ENCODE results near the gene PPFIA3. TPM values are rescaled to one million over a fixed set of nuclear protein-coding genes. Genes with fewer than 3 reads are reported as not detected.

The PPFIA3 gene
- total and polyA plus RNA-seq, 2 of the 8 experiments (the other 6 are each of a cell fraction or from before 2014, with no cell fraction given), result 15.9 to 25.3 TPM

- TF ChIP-seq JUND (IDR thresholded peaks at IDR 0.05; ENCODE audit: low read length), result no peak
- no peak for TF ChIP-seq RNF2 (IDR thresholded peaks at IDR 0.05; ENCODE audit: borderline replicate concordance, low read depth, low read length, missing control alignments, poor library complexity, severe bottlenecking)
- TF ChIP-seq, protein P1, sequence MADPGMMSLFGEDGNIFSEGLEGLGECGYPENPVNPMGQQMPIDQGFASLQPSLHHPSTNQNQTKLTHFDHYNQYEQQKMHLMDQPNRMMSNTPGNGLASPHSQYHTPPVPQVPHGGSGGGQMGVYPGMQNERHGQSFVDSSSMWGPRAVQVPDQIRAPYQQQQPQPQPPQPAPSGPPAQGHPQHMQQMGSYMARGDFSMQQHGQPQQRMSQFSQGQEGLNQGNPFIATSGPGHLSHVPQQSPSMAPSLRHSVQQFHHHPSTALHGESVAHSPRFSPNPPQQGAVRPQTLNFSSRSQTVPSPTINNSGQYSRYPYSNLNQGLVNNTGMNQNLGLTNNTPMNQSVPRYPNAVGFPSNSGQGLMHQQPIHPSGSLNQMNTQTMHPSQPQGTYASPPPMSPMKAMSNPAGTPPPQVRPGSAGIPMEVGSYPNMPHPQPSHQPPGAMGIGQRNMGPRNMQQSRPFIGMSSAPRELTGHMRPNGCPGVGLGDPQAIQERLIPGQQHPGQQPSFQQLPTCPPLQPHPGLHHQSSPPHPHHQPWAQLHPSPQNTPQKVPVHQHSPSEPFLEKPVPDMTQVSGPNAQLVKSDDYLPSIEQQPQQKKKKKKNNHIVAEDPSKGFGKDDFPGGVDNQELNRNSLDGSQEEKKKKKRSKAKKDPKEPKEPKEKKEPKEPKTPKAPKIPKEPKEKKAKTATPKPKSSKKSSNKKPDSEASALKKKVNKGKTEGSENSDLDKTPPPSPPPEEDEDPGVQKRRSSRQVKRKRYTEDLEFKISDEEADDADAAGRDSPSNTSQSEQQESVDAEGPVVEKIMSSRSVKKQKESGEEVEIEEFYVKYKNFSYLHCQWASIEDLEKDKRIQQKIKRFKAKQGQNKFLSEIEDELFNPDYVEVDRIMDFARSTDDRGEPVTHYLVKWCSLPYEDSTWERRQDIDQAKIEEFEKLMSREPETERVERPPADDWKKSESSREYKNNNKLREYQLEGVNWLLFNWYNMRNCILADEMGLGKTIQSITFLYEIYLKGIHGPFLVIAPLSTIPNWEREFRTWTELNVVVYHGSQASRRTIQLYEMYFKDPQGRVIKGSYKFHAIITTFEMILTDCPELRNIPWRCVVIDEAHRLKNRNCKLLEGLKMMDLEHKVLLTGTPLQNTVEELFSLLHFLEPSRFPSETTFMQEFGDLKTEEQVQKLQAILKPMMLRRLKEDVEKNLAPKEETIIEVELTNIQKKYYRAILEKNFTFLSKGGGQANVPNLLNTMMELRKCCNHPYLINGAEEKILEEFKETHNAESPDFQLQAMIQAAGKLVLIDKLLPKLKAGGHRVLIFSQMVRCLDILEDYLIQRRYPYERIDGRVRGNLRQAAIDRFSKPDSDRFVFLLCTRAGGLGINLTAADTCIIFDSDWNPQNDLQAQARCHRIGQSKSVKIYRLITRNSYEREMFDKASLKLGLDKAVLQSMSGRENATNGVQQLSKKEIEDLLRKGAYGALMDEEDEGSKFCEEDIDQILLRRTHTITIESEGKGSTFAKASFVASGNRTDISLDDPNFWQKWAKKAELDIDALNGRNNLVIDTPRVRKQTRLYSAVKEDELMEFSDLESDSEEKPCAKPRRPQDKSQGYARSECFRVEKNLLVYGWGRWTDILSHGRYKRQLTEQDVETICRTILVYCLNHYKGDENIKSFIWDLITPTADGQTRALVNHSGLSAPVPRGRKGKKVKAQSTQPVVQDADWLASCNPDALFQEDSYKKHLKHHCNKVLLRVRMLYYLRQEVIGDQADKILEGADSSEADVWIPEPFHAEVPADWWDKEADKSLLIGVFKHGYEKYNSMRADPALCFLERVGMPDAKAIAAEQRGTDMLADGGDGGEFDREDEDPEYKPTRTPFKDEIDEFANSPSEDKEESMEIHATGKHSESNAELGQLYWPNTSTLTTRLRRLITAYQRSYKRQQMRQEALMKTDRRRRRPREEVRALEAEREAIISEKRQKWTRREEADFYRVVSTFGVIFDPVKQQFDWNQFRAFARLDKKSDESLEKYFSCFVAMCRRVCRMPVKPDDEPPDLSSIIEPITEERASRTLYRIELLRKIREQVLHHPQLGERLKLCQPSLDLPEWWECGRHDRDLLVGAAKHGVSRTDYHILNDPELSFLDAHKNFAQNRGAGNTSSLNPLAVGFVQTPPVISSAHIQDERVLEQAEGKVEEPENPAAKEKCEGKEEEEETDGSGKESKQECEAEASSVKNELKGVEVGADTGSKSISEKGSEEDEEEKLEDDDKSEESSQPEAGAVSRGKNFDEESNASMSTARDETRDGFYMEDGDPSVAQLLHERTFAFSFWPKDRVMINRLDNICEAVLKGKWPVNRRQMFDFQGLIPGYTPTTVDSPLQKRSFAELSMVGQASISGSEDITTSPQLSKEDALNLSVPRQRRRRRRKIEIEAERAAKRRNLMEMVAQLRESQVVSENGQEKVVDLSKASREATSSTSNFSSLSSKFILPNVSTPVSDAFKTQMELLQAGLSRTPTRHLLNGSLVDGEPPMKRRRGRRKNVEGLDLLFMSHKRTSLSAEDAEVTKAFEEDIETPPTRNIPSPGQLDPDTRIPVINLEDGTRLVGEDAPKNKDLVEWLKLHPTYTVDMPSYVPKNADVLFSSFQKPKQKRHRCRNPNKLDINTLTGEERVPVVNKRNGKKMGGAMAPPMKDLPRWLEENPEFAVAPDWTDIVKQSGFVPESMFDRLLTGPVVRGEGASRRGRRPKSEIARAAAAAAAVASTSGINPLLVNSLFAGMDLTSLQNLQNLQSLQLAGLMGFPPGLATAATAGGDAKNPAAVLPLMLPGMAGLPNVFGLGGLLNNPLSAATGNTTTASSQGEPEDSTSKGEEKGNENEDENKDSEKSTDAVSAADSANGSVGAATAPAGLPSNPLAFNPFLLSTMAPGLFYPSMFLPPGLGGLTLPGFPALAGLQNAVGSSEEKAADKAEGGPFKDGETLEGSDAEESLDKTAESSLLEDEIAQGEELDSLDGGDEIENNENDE (IDR thresholded peaks at IDR 0.05; ENCODE audit: insufficient replicate concordance, low read length), result no peak
- TF ChIP-seq SIN3A (conservative IDR thresholded peaks at IDR 0.05 in 1 of 2, IDR thresholded peaks at IDR 0.05 in 1 of 2; ENCODE audit: low read depth in 1 of 2, low read length in 2 of 2), result no peak
- TF ChIP-seq, protein P2, sequence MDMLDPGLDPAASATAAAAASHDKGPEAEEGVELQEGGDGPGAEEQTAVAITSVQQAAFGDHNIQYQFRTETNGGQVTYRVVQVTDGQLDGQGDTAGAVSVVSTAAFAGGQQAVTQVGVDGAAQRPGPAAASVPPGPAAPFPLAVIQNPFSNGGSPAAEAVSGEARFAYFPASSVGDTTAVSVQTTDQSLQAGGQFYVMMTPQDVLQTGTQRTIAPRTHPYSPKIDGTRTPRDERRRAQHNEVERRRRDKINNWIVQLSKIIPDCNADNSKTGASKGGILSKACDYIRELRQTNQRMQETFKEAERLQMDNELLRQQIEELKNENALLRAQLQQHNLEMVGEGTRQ (IDR thresholded peaks at IDR 0.05; ENCODE audit: low read length), result no peak
These were observed 2.8 kb upstream of the PPFIA3 start (continued) for GRCh38 chr19:49116544-49116943.

Data from H1 (cell line).